ENCODE measurements around the gene GLIPR2. TPM values are rescaled to one million over a fixed set of nuclear protein-coding genes. Genes with fewer than 3 reads are reported as not detected.

Gene GLIPR2
- polyA plus RNA-seq, 1 experiment: 26.3 TPM

GRCh38 chr9:36164989-36165388 is 28.5 kb downstream of the GLIPR2 start:
- CTCF ChIA-PET: interaction anchor here (0.6 to 7.4 kb wide), 15 partner anchors 8 to 210 kb away, joined by 3 to 77 read pairs (median 7); partner anchors contain the start of genes CLTA and GLIPR2
- no peaks in the 10 kb centered on the region for H3K27me3 ChIP-seq (ENCODE audit: control insufficient read depth, insufficient read depth, low read length)

GRCh38 chr9:36165826-36166167 is 29.3 kb downstream of the GLIPR2 start:
- Histone ChIP-seq H3K4me3 (ENCODE audit: low read depth, low read length) (peak overlapping the region; percentile 57), H3K27me3 (ENCODE audit: control insufficient read depth, insufficient read depth, low read length) (no peaks in the 10 kb centered on the region), H3K36me3 (ENCODE audit: control insufficient read depth, insufficient read depth, low read length) (no peaks in the 10 kb centered on the region; the same call in 1 of the 2 replicates)
- no peak for DNase-seq (ENCODE audit: low read depth)
- CTCF ChIA-PET: interaction anchor here (0.6 to 7.4 kb wide), 27 partner anchors 9 to 261 kb away, joined by 3 to 77 read pairs (median 4); partner anchors contain the start of genes CLTA and GLIPR2
- POLR2A ChIA-PET: interaction anchor here (0.6 to 0.7 kb wide), 2 partner anchors 30 to 169 kb away, joined by 3 to 9 read pairs; no protein-coding TSS in a partner anchor
- TF ChIP-seq CTCF (IDR thresholded peaks at IDR 0.05; ENCODE audit: insufficient read depth, low read depth, low read length): no peak

More at GRCh38 chr9:36164989-36165388, 28.5 kb downstream of the GLIPR2 start:
- Histone ChIP-seq H3K36me3 (ENCODE audit: control insufficient read depth, insufficient read depth, low read length) (no peaks in the 10 kb centered on the region; the same call in 1 of the 2 replicates), H3K4me3 (ENCODE audit: low read depth, low read length) (no peak overlapping the region)
- no peak for TF ChIP-seq CTCF (IDR thresholded peaks at IDR 0.05; ENCODE audit: insufficient read depth, low read depth, low read length)
- no peak for DNase-seq (ENCODE audit: low read depth)
- POLR2A ChIA-PET: no interaction called here

GRCh38 chr9:36166168-36166927 is 29.8 kb downstream of the GLIPR2 start:
- TF ChIP-seq CTCF (IDR thresholded peaks at IDR 0.05; ENCODE audit: insufficient read depth, low read depth, low read length): peak; percentile 80
- CTCF ChIA-PET: interaction anchor here (0.5 to 7.4 kb wide), 37 partner anchors 9 to 261 kb away, joined by 3 to 77 read pairs (median 4); partner anchors contain the start of genes CLTA, GLIPR2 and OR2S2
- Histone ChIP-seq H3K27me3 (ENCODE audit: control insufficient read depth, insufficient read depth, low read length) (no peaks in the 10 kb centered on the region), H3K4me3 (ENCODE audit: low read depth, low read length) (peak overlapping the region; percentile 57), H3K36me3 (ENCODE audit: control insufficient read depth, insufficient read depth, low read length) (no peaks in the 10 kb centered on the region; the same call in 1 of the 2 replicates)
- DNase-seq (ENCODE audit: low read depth): no peak
- POLR2A ChIA-PET: interaction anchor here (0.6 to 0.7 kb wide), 2 partner anchors 31 to 169 kb away, joined by 3 to 9 read pairs; no protein-coding TSS in a partner anchor

GRCh38 chr9:36169166-36169565 is 32.6 kb downstream of the GLIPR2 start, which contains the start of gene CCIN:
Gene CCIN, plus strand, starts transcription at chr9:36169388. Its CDS starts 115 bp downstream, at chr9:36169503.
- Histone ChIP-seq H3K4me3 (ENCODE audit: low read depth, low read length) (no peak within 1 kb of the TSS), H3K36me3 (ENCODE audit: control insufficient read depth, insufficient read depth, low read length) (no peaks in the 10 kb centered on the region; the same call in 1 of the 2 replicates), H3K27me3 (ENCODE audit: control insufficient read depth, insufficient read depth, low read length) (no peaks in the 10 kb centered on the region)
- ChIA-PET CTCF (interaction anchor here (4.5 to 7.4 kb wide), 2 partner anchors 21 to 67 kb away, joined by 32 to 43 read pairs; partner anchors contain the start of gene CLTA), POLR2A (no interaction called here)
- DNase-seq (ENCODE audit: low read depth): no peak
- TF ChIP-seq CTCF (IDR thresholded peaks at IDR 0.05; ENCODE audit: insufficient read depth, low read depth, low read length): no peak

- CTCF ChIA-PET: interaction anchor here (7.4 kb wide), 1 partner anchor 21 kb away, joined by 43 read pairs; the partner anchor contains the start of gene CLTA
- Histone ChIP-seq H3K36me3 (ENCODE audit: control insufficient read depth, insufficient read depth, low read length) (no peaks in the 10 kb centered on the region; the same call in 1 of the 2 replicates), H3K27me3 (ENCODE audit: control insufficient read depth, insufficient read depth, low read length) (no peaks in the 10 kb centered on the region), H3K4me3 (ENCODE audit: low read depth, low read length) (no peak overlapping the region)
- no peak for DNase-seq (ENCODE audit: low read depth)
- TF ChIP-seq CTCF (IDR thresholded peaks at IDR 0.05; ENCODE audit: insufficient read depth, low read depth, low read length): no peak
- POLR2A ChIA-PET: no interaction called here
Measured at GRCh38 chr9:36169708-36170107, 33.2 kb downstream of the GLIPR2 start.

Measured in BJ (cell line).